H1 (cell line): Measurements from ENCODE around the gene SLC9A5. TPM values are rescaled to one million over a fixed set of nuclear protein-coding genes. Genes with fewer than 3 reads are reported as not detected.

Source experiments
- CTCF ChIA-PET: fragments of 300-600 bp; sonication (Branson Sonifier 250); formaldehyde crosslinking; loops from one replicate; lab custom pipeline; 2021; ENCODE audit not compliant: partially characterized antibody; lab: Charles Lee
- POLR2A ChIA-PET: fragments of 300-600 bp; sonication (Branson Sonifier 250); formaldehyde crosslinking; loops from one replicate; lab custom pipeline; 2021; ENCODE audit warnings: inconsistent platforms; ENCODE audit not compliant: partially characterized antibody; lab: Charles Lee
- DNase-seq, 2 experiments: peaks; one replicate each; pipeline versions ENCODE4 v3.0.0 to v3.0.0-alpha.2; 2010 to 2022; ENCODE audit warnings: low spot score in 2 of 2, low read depth in 1 of 2, mixed read lengths in 1 of 2
- FAIRE-seq: peaks from 2 replicates; lab custom pipeline; 2011; peaks lifted over from hg19 to GRCh38; lab: Jason Lieb, UNC
- H2AFZ ChIP-seq: 2 replicates; pipeline ENCODE4 v1.8.1; 2012; ENCODE audit warnings: low read length, inconsistent platforms
- H2AK5ac ChIP-seq: 2 replicates; pipeline ENCODE4 v1.6.1; 2013; ENCODE audit warnings: low read depth, low read length
- H2BK120ac ChIP-seq: replicated peaks from 2 replicates; pipeline ENCODE3; 2013; ENCODE audit warnings: low read depth, low read length, inconsistent platforms
- H2BK12ac ChIP-seq: 2 replicates; pipeline ENCODE4 v1.6.1; 2013; ENCODE audit warnings: low read depth, low read length
- H2BK15ac ChIP-seq: 2 replicates; pipeline ENCODE4 v1.6.1; 2013; ENCODE audit warnings: low read length
- H2BK20ac ChIP-seq: 2 replicates; pipeline ENCODE4 v1.6.1; 2013; ENCODE audit warnings: low read length
- H2BK5ac ChIP-seq: 2 replicates; pipeline ENCODE4 v1.6.1; 2013; ENCODE audit warnings: low read depth, low read length
- H3K14ac ChIP-seq: 2 replicates; pipeline ENCODE4 v1.6.1; 2013; ENCODE audit warnings: inconsistent platforms; ENCODE audit not compliant: insufficient read length
- H3K18ac ChIP-seq: 2 replicates; pipeline ENCODE4 v1.6.1; 2013; ENCODE audit warnings: low read length; ENCODE audit errors: extremely low read depth
- H3K23ac ChIP-seq: 2 replicates; pipeline ENCODE4 v1.6.1; 2013; ENCODE audit warnings: inconsistent platforms; ENCODE audit not compliant: insufficient read length
- H3K23me2 ChIP-seq: 2 replicates; pipeline ENCODE4 v1.6.1; 2013; ENCODE audit warnings: low read depth, low read length
- H3K27ac ChIP-seq: 2 replicates; pipeline ENCODE4 v1.6.1; 2011; ENCODE audit warnings: low read depth, low read length, inconsistent platforms
- H3K27me3 ChIP-seq, 4 experiments: replicated peaks in 1 of 4; 1 replicate in 1 of 4; 2 replicates in 3 of 4; pipeline versions ENCODE4 v1.6.1 to v1.8.1; 2011 to 2013; ENCODE audit warnings: low read length in 3 of 4, mild to moderate bottlenecking in 3 of 4, inconsistent platforms in 2 of 4, mixed read lengths in 2 of 4, moderate library complexity in 1 of 4; ENCODE audit not compliant: control insufficient read depth in 3 of 4, insufficient read depth in 3 of 4; ENCODE audit errors: extremely low read depth in 1 of 4
- H3K36me3 ChIP-seq, 4 experiments: 2 replicates each; pipeline versions ENCODE4 v1.6.1 to v1.8.1; 2011 to 2013; ENCODE audit warnings: mild to moderate bottlenecking in 4 of 4, low read length in 3 of 4, moderate library complexity in 2 of 4, control low read depth in 1 of 4, inconsistent platforms in 1 of 4; ENCODE audit not compliant: insufficient read depth in 4 of 4, control insufficient read depth in 2 of 4
- H3K4ac ChIP-seq: replicated peaks from 2 replicates; pipeline ENCODE3; 2013; ENCODE audit warnings: low read length, low read depth, mixed read lengths, inconsistent platforms; ENCODE audit not compliant: insufficient read length
- H3K4me1 ChIP-seq, 4 experiments: replicated peaks in 1 of 4; 1 replicate in 1 of 4; 2 replicates in 3 of 4; pipeline versions ENCODE4 v1.6.1 to v1.8.1; 2011 to 2013; ENCODE audit warnings: low read length in 3 of 4, inconsistent platforms in 2 of 4, mixed read lengths in 1 of 4; ENCODE audit not compliant: insufficient read depth in 4 of 4, control insufficient read depth in 3 of 4
- H3K4me2 ChIP-seq, 2 experiments: 2 replicates each; pipeline versions ENCODE4 v1.6.1 to v1.8.1; 2011 to 2013; ENCODE audit warnings: low read depth in 2 of 2, low read length in 2 of 2, control low read depth in 1 of 2, inconsistent platforms in 1 of 2, mild to moderate bottlenecking in 1 of 2; ENCODE audit not compliant: insufficient read depth in 1 of 2
- H3K4me3 ChIP-seq, 4 experiments: fragments of 200-600, 300-600 bp in 1 of 4; sonication (generic), shearing (Covaris generic), sonication (Bioruptor Twin) in 1 of 4; 2 replicates each; pipeline versions ENCODE4 v1.5.1 to v1.8.1; 2011 to 2016; ENCODE audit warnings: low read length in 4 of 4, low read depth in 3 of 4, control low read depth in 2 of 4, inconsistent platforms in 2 of 4, mild to moderate bottlenecking in 2 of 4, mixed read lengths in 1 of 4, moderate library complexity in 1 of 4; ENCODE audit not compliant: insufficient read depth in 2 of 4; ENCODE audit errors: extremely low read depth in 1 of 4
- H3K56ac ChIP-seq: replicated peaks from 2 replicates; pipeline ENCODE3; 2013; ENCODE audit warnings: low read depth, mild to moderate bottlenecking, mixed read lengths, low read length, inconsistent platforms; ENCODE audit not compliant: insufficient read length
- H3K79me1 ChIP-seq: 2 replicates; pipeline ENCODE4 v1.6.1; 2013; ENCODE audit warnings: low read depth, low read length, control low read depth
- H3K79me2 ChIP-seq, 2 experiments: 2 replicates each; pipeline versions ENCODE4 v1.6.1 to v1.8.1; 2012 to 2013; ENCODE audit warnings: low read length in 2 of 2, mild to moderate bottlenecking in 2 of 2, inconsistent platforms in 1 of 2; ENCODE audit not compliant: insufficient read depth in 2 of 2, control insufficient read depth in 1 of 2
- H3K9ac ChIP-seq, 4 experiments: replicated peaks in 1 of 4; 1 replicate in 1 of 4; 2 replicates in 3 of 4; pipeline versions ENCODE4 v1.6.1 to v1.8.1; 2011 to 2013; ENCODE audit warnings: low read depth in 3 of 4, low read length in 3 of 4, control low read depth in 2 of 4, mild to moderate bottlenecking in 2 of 4, moderate library complexity in 2 of 4, inconsistent platforms in 1 of 4; ENCODE audit errors: extremely low read depth in 1 of 4
- H3K9me3 ChIP-seq, 2 experiments: 2 replicates each; pipeline versions ENCODE4 v1.6.1 to v1.8.1; 2012 to 2013; ENCODE audit warnings: mild to moderate bottlenecking in 2 of 2, moderate library complexity in 2 of 2, control low read depth in 1 of 2, inconsistent platforms in 1 of 2, low read depth in 1 of 2, low read length in 1 of 2, mixed read lengths in 1 of 2; ENCODE audit not compliant: insufficient read depth in 2 of 2
- H4K20me1 ChIP-seq, 2 experiments: replicated peaks in 1 of 2; 2 replicates each; pipeline versions ENCODE3 to v1.8.1; 2011 to 2013; ENCODE audit warnings: inconsistent platforms in 2 of 2, low read length in 2 of 2, mild to moderate bottlenecking in 1 of 2; ENCODE audit not compliant: insufficient read depth in 2 of 2, control insufficient read depth in 1 of 2
- H4K5ac ChIP-seq: 2 replicates; pipeline ENCODE4 v1.6.1; 2013; ENCODE audit warnings: low read length, low read depth, mixed read lengths, inconsistent platforms; ENCODE audit not compliant: insufficient read length
- H4K8ac ChIP-seq: 2 replicates; pipeline ENCODE4 v1.8.0; 2013; ENCODE audit warnings: mild to moderate bottlenecking, moderate library complexity, low read length, inconsistent platforms; ENCODE audit not compliant: insufficient read depth; ENCODE audit errors: extremely low read depth
- H4K91ac ChIP-seq: replicated peaks from 2 replicates; pipeline ENCODE3; 2013; ENCODE audit warnings: low read length, mixed read lengths, inconsistent platforms; ENCODE audit not compliant: insufficient read length
- CBX8 ChIP-seq: fragments of 300-800, 300-1000 bp; sonication (generic); IDR thresholded peaks from 2 replicates; pipeline ENCODE4 v1.7.1; 2016; ENCODE audit warnings: low read depth, low read length, borderline replicate concordance
- JUND ChIP-seq: IDR thresholded peaks from 2 replicates; pipeline ENCODE4 v1.6.1; 2011; ENCODE audit warnings: mild to moderate bottlenecking, improper control_type of control experiment, low read length
- MAFK ChIP-seq: IDR thresholded peaks from 2 replicates; pipeline ENCODE4 v1.6.1; 2012; ENCODE audit warnings: low read depth, mild to moderate bottlenecking, improper control_type of control experiment, low read length
- NRF1 ChIP-seq: IDR thresholded peaks from 2 replicates; pipeline ENCODE4 v1.6.1; 2011; ENCODE audit warnings: mild to moderate bottlenecking, low read depth, low read length, improper control_type of control experiment
- SIX5 ChIP-seq: IDR thresholded peaks from 2 replicates; pipeline ENCODE4 v1.6.1; 2011; ENCODE audit warnings: mild to moderate bottlenecking, low read depth, low read length
- SP1 ChIP-seq: IDR thresholded peaks from 2 replicates; pipeline ENCODE4 v1.6.1; 2011; ENCODE audit warnings: low read depth, low read length
- TAF7 ChIP-seq: optimal IDR thresholded peaks from 2 replicates; pipeline ENCODE3; 2011; ENCODE audit warnings: low read depth, mild to moderate bottlenecking, inconsistent platforms, low read length, moderate library complexity, borderline replicate concordance
- TCF12 ChIP-seq: IDR thresholded peaks from 2 replicates; pipeline ENCODE4 v1.6.1; 2011; ENCODE audit warnings: low read depth, mild to moderate bottlenecking, low read length
- WGBS, 2 experiments: shearing (Covaris generic) in 1 of 2; methylation state at CpG; one replicate each; pipeline versions ENCODE4 v1.1.6 to v1.1.7; 2013 to 2015; ENCODE audit warnings: low lambda C conversion rate in 2 of 2, mixed read lengths in 2 of 2, inconsistent platforms in 1 of 2, low coverage in 1 of 2, missing lambda C conversion rate in 1 of 2; ENCODE audit not compliant: insufficient replicate concordance in 2 of 2, insufficient coverage in 1 of 2, insufficient read length in 1 of 2; ENCODE audit errors: extremely low coverage in 1 of 2, missing lambda C conversion rate in 1 of 2; 5-methylcytosine and 5-hydroxymethylcytosine counted together
- polyA plus RNA-seq, 7 experiments: library from polyadenylated mRNA; depleted of rRNA in 3 of 7; stranded (reverse) in 5 of 7; unstranded in 2 of 7; fragments of >200 nt in 5 of 7; fragments of 200-250 nt in 2 of 7; gene quantifications; 1 replicate in 5 of 7; 2 replicates in 1 of 7; 4 replicates in 1 of 7; pipeline versions ENCODE4 v1.2.1 to v1.2.3, GENCODE V29; 2011 to 2013; ENCODE audit warnings: missing spikeins in 2 of 7, mixed read lengths in 2 of 7
- total RNA-seq: library from RNA; stranded (reverse); fragmentation: NEBNext Ultra II Directional; extraction: Animal tissue kit (Norgen Biotek cat#: 25700); gene quantifications from 2 replicates; pipeline ENCODE4 v1.2.1, GENCODE V29; 2021
- TF ChIP-seq, protein P1 (sequence below): IDR thresholded peaks from 2 replicates; pipeline ENCODE4 v1.6.1; 2012; ENCODE audit warnings: inconsistent platforms

SLC9A5 gene
- total and polyA plus RNA-seq, 2 of the 8 experiments (the other 6 are each of a cell fraction or from before 2014, with no cell fraction given): 7.9 to 8.6 TPM

DNA sequence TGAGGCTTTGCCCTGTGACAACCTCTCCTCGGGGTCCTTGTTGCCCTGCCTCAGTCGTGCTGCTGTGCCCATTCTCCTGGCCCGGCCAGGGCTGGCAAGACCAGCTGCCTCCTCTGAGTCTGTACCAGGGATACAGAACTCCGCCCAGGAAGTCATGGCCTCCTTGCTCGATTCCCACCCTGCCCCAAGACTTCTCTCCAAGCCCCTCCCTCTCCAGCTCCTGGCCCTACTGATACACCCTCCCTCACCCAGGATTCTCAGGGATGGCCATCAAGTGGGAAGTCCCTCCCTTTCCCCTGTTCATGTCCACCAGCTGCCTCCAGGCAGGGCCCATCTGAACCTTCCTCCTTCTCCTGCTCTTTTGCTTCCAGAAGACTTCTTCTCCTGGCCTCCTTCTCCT lies 33.1 kb upstream of the SLC9A5 start:
- H2BK120ac ChIP-seq: no peak overlapping the region
- 82% methylated on average over 5 of the region's 5 CpGs; no CpG with 5 or more reads in 1 of the 2 experiments for whole genome bisulfite sequencing, 2 experiments
- no peak for DNase-seq

More for the DNA sequence above, 33.1 kb upstream of the SLC9A5 start:
- H3K14ac ChIP-seq: no peak overlapping the region
- no peak overlapping the region for H3K4me3 ChIP-seq
- no peak overlapping the region for H2BK20ac ChIP-seq
- H2BK5ac ChIP-seq: no peak overlapping the region
- H3K9me3 ChIP-seq: no peaks in the 10 kb centered on the region
- H4K91ac ChIP-seq: no peak overlapping the region
- peaks cover 0 to 12% (median 11%) of the 10 kb centered on the region in 4 experiments; a peak in 4 of 7 replicates for H3K27me3 ChIP-seq
- H3K27ac ChIP-seq: no peak overlapping the region
- TF ChIP-seq MAFK: no peak
- no peak for TF ChIP-seq NRF1
- TF ChIP-seq JUND: no peak
- TF ChIP-seq CBX8: no peak
- no peak for TF ChIP-seq SP1
- TF ChIP-seq TAF7: no peak
- TF ChIP-seq, protein P1, sequence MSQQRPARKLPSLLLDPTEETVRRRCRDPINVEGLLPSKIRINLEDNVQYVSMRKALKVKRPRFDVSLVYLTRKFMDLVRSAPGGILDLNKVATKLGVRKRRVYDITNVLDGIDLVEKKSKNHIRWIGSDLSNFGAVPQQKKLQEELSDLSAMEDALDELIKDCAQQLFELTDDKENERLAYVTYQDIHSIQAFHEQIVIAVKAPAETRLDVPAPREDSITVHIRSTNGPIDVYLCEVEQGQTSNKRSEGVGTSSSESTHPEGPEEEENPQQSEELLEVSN: no peak
- no peak for TF ChIP-seq SIX5
- TF ChIP-seq TCF12: no peak
- CTCF ChIA-PET: interaction anchor here (1.4 to 8.9 kb wide), 3 partner anchors 12 to 20 kb away, joined by 5 to 111 read pairs (median 6); partner anchors contain the start of genes E2F4, ELMO3 and TMEM208
- no peak overlapping the region for H2BK15ac ChIP-seq
- H3K18ac ChIP-seq: no peak overlapping the region
- no peak for FAIRE-seq
- H3K4me1 ChIP-seq: no peaks in the 10 kb centered on the region; a peak in 1 of 7 replicates
- H2AK5ac ChIP-seq: no peak overlapping the region
- no peak overlapping the region for H3K9ac ChIP-seq
- no peak overlapping the region for H3K23ac ChIP-seq
- H3K56ac ChIP-seq: no peak overlapping the region
- no peak overlapping the region; the same call in 1 of the 2 replicates for H4K8ac ChIP-seq
- H4K20me1 ChIP-seq: no peaks in the 10 kb centered on the region
- no peak overlapping the region for H2BK12ac ChIP-seq
- H3K4ac ChIP-seq: no peak overlapping the region
- H3K4me2 ChIP-seq: no peak overlapping the region
- H3K79me1 ChIP-seq: no peaks in the 10 kb centered on the region
- POLR2A ChIA-PET: interaction anchor here (1.7 to 3.5 kb wide), 2 partner anchors 11 to 12 kb away, joined by 4 to 19 read pairs; partner anchors contain the start of gene TMEM208
- no peak overlapping the region for H4K5ac ChIP-seq
- no peak overlapping the region for H2AFZ ChIP-seq
- H3K36me3 ChIP-seq: no peaks in the 10 kb centered on the region
- no peaks in the 10 kb centered on the region for H3K23me2 ChIP-seq
- no peaks in the 10 kb centered on the region for H3K79me2 ChIP-seq
